GM21576 (cell line): ENCODE measurements around the gene ACOT11.

Experiments
- ATAC-seq: cut with Tn5 transposase; IDR thresholded peaks from one replicate; pipeline ENCODE4 v1.9.1; 2021; ENCODE audit warnings: mild to moderate bottlenecking, moderate library complexity; ENCODE audit not compliant: unreplicated experiment

The ACOT11 gene

GRCh38 chr1:54640863-54641836 is 93.1 kb downstream of the ACOT11 start, which contains the start of gene MROH7:
MROH7 (plus strand) TSS chr1:54641786; CDS start chr1:54652927, 11,141 bp downstream.
- no peak for ATAC-seq

GRCh38 chr1:54643736-54644135 is 95.7 kb downstream of the ACOT11 start:
- no peak for ATAC-seq

- ATAC-seq = no peak
Measured at GRCh38 chr1:54645806-54646676, 98.0 kb downstream of the ACOT11 start.

DNA sequence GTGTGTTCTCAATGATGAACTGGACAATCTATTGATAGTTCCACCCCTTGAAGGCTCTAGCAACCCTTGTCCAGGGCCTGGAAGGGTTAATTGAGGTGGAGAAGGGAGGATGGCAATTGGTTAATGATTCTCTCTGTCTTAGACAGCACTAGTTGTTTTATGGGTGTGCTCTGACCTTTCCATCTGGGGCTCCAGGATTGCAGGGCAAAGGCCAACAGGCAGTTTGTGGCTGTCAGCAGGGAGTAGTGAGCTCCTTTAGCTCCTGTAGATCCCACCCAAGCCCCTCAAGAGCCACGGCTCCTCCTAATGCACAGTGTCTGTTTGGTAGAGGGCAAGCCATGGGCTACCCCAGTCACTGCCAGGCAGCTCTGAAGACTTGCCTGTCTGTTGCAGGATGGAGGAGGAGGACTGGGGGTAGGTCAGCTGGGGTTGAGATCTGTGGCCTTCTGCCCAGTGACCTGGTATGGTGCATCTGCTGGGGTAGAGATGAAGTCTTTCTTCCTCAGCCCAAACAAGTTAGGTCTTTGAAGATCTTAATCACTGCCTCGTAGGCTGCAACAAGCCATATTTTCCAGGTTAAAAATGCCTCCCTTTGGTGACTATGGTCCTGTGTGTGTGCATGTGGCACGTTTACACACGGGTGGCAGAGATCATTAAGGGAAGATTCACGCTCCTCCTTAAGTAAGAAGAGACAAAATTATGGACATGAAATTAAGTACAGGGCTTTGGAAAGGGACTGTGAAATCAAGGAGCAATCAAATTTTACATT is 101.3 kb downstream of the ACOT11 start:
- ATAC-seq = no peak

- no peak for ATAC-seq
Measured at GRCh38 chr1:54649921-54650320, 101.9 kb downstream of the ACOT11 start.

GRCh38 chr1:54650417-54650816 is 102.4 kb downstream of the ACOT11 start:
- no peak for ATAC-seq

GRCh38 chr1:54651608-54652007 is 103.6 kb downstream of the ACOT11 start:
- ATAC-seq = no peak

DNA sequence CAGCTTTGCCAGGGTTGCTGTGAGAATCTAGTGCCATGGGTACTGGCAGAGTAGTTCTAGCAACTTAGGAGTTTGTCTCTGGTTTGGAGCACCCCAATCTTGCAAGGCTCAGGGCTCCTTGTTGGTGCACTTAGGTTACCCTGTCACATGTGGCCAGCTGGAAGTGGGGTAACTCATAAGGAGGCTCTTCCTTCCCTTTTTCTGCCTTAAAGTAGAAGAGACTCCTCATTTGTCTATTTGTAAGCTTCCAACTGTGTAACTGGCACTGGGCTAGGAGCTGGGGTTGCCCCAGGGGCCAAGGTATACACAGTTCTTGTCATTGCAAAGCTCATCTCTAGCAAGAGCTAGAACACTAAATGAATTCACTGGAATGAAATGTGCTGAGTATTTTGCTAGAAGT is 104.1 kb downstream of the ACOT11 start:
- no peak for ATAC-seq

DNA sequence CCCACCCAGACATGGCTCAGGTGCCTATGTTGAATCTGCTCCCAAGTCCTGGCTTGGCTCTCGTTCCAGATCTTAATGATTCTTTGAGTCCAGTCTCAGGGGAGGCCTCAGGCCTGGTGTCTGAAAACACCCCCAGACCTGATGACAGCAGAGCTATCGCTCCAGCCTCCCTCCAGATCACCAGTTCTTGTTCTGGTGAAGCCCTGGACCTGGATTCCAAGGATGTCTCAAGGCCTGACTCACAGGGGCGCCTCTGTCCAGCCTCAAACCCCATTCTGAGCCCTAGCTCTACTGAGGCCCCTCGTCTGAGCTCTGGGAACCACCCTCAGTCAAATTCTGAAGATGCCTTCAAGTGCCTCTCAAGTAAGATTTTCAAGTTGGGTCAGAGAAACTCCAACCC is 105.0 kb downstream of the ACOT11 start:
- ATAC-seq = no peak

DNA sequence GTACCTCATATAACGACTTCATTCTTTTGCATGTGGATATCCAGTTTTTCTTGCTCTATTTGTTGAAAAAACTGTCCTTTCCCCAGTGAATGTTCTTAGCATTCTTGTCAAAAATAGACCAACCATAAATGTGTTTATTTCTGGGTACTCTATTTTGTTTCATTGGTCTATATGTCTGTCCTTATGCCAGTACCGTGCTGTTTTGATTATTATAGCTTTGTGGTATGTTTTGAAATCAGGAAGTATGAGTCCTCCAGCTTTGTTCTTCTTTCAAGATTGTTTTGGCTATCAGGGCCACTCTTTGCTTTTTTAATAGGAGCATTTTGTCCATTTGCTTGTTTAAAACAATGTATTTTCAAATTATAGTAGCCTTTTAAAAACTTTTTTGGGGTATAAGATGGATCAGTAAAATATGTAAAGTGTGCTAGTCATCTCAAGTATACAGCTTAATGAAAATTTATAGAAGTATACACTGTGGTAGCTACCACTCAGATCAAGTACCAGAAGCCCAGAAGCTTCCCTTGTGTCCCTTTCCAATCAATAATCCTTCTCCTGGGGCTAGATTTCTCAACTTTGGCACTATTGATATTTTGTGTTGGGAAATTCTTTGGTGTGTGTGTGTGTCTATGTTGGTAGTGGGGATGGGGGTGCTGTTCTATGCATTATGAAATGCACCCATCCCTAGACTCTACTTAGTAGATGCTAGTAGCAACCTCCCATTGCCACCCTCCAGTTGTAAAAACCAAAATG is 110.3 kb downstream of the ACOT11 start:
- no peak for ATAC-seq
